Activated CD4-positive, alpha-beta T cell treated with anti-CD3 and anti-CD28 coated beads, Interleukin-2, amount 50 U/mL, for 4 hours (primary cell): ENCODE measurements around the gene CA11.

ENCODE experiments used
- DNase-seq, 2 experiments: peaks; one replicate each; pipeline ENCODE4 v3.0.0-alpha.2; 2020

The CA11 gene

GRCh38 chr19:48613024-48613851 is 32.7 kb downstream of the CA11 start:
- DNase-seq: no peak

- DNase-seq: no peak
Observed at GRCh38 chr19:48611872-48612271, 34.1 kb downstream of the CA11 start.

GRCh38 chr19:48609571-48610108 is 36.3 kb downstream of the CA11 start:
- no peak for DNase-seq

GRCh38 chr19:48608798-48609263 is 37.2 kb downstream of the CA11 start:
- DNase-seq: peak; percentile 49 to 54

DNA sequence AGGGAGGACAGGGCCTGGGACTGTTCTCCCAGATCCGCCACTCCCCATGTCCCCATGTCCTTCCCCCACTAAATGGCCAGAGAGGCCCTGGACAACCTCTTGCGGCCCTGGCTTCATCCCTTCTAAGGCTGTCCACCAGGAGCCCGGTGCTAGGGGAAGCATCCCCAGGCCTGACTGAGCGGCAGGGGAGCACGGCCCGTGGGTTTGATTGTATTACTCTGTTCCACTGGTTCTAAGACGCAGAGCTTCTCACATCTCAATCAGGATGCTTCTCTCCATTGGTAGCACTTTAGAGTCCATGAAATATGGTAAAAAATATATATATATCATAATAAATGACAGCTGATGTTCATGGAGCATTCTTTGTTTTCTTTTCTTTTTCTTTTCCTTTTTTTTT is 38.6 kb downstream of the CA11 start:
- no peak for DNase-seq

- no peak for DNase-seq
Observed at GRCh38 chr19:48606463-48607358, 39.3 kb downstream of the CA11 start, which contains the start of gene SPACA4. TSS of gene SPACA4 (plus strand) at chr19:48606742. CDS start at chr19:48606979, 237 bp downstream.

GRCh38 chr19:48603850-48604249 is 42.1 kb downstream of the CA11 start:
- no peak for DNase-seq

DNA sequence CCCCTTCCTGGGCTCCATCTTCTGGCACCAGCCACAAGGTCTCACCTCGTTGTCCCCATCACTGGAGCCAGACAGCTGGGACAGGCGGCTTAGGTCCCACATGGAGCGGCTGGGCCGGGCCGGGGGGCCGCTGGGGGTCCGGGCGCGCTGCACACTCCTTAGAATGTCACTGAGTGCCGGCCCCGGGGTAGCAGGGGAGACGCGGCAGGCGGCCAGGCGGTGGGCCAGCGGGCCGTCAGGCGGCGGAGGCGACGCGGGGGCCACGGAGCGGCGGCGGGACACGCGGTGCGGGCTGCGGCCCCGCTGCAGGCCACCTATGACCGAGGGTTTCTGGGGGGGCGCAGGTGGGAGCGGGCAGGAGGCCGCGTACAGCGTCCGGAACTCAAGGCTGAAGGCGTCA is 42.5 kb downstream of the CA11 start:
- no peak for DNase-seq

GRCh38 chr19:48603001-48603400 is 43.0 kb downstream of the CA11 start:
- DNase-seq: no peak

GRCh38 chr19:48600679-48601417 is 45.1 kb downstream of the CA11 start:
- DNase-seq: no peak

- no peak for DNase-seq
Observed at GRCh38 chr19:48598996-48599700, 46.8 kb downstream of the CA11 start.

- DNase-seq: peak; percentile 41 to 43
Observed at GRCh38 chr19:48596679-48597465, 49.1 kb downstream of the CA11 start.

- DNase-seq: no peak
Observed at GRCh38 chr19:48596237-48596636, 49.8 kb downstream of the CA11 start.

DNA sequence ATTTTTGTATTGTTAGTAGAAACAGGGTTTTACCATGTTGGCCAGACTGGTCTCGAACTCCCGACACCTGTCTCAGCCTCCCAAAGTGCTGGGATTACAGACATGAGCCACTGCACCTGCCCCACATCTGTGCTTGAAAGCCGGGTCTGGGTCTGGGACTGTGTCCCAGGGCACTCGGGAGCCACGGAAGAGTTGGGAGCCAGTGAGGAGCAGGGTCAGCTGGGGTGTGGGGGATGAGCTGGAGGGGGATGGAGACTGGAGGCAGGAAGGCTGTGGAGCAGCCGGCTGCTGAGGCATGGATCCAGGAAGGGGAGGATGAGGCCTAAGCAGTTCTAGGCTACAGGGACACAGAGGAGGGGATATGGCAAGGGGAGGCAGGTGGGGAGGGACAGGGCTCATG is 50.2 kb downstream of the CA11 start:
- DNase-seq: no peak

- DNase-seq: no peak
Observed at GRCh38 chr19:48595171-48595570, 50.8 kb downstream of the CA11 start.

DNA sequence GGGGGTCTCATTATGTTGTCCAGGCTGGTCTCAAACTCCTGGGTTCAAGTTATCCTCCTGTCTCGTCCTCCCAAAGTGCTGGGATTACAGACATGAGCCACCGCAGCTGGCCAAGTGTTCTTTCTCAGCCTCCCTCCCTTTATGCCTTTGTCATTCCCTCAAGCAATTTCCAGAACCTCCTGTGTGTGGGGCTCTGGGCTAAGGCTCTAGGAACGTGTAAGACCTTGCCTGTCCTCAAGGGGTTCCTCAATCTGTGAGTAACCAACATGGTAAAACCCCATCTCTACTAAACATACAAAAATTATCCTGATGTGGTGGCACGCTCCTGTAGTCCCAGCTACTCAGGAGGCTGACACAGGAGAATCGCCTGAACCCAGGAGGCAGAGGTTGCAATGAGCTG is 55.0 kb downstream of the CA11 start:
- DNase-seq: no peak

DNA sequence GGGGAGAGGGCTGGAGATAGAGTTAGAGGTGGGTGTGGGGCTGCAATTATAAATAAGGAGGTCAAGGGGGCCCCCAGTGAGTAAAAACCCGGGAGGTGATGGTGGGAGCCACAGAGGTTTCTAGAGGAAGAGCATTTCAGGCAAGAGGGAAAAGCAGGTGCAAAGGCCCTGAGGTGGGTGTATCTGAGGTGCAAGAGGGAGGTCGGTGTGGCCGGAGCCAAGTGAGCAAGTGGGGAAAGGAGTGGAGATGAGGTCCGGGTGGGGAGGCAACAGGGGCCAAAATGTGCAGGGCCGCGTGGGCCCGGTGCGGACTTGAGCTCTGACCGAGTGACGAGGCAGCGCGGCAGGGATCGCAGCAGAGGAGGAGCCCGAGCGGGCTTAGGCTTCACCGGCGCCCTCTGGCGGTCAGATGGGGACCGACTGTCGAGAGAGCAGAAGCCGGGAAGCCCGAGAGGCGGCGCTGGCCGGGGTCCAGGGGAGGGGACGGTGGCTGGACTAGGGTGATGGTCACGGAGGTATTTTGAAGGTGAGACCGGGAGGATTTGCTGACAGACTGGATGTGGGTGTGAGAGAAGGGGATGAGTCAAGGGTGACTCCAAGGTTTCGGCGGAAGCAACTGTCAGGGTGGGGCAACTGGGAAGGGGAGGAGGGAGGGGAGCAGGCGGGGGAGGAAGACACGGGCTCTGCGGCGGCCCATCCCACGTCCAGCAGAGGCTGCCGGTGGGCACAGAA is 57.2 kb downstream of the CA11 start:
- peak; percentile 81 to 84 for DNase-seq
